Osteoblast (primary cell): Measurements from ENCODE around the gene MGAT4A. TPM values are rescaled to one million over a fixed set of nuclear protein-coding genes. Genes with fewer than 3 reads are reported as not detected.

ENCODE experiments used
- DNase-seq: peaks from one replicate; pipeline ENCODE4 v3.0.0; 2011; ENCODE audit warnings: low spot score, mixed read lengths; ENCODE audit not compliant: insufficient read length; ENCODE audit errors: missing footprints
- H2AFZ ChIP-seq: 2 replicates; pipeline ENCODE4 v1.6.0; 2011; ENCODE audit warnings: mild to moderate bottlenecking, low read length
- H3K27ac ChIP-seq: 2 replicates; pipeline ENCODE4 v1.5.1; 2011; ENCODE audit warnings: mild to moderate bottlenecking, low read depth, low read length, moderate library complexity
- H3K27me3 ChIP-seq: 2 replicates; pipeline ENCODE4 v1.6.0; 2012; ENCODE audit warnings: mild to moderate bottlenecking, control low read depth, inconsistent platforms, low read length, moderate library complexity; ENCODE audit not compliant: insufficient read depth
- H3K36me3 ChIP-seq: 2 replicates; pipeline ENCODE4 v1.5.1; 2011; ENCODE audit warnings: mild to moderate bottlenecking, low read length, control low read depth, moderate library complexity; ENCODE audit not compliant: insufficient read depth
- H3K4me1 ChIP-seq: 2 replicates; pipeline ENCODE4 v1.5.1; 2011; ENCODE audit warnings: mild to moderate bottlenecking, low read length, control low read depth, moderate library complexity; ENCODE audit not compliant: insufficient read depth
- H3K4me2 ChIP-seq: 2 replicates; pipeline ENCODE4 v1.6.0; 2011; ENCODE audit warnings: mild to moderate bottlenecking, low read length; ENCODE audit not compliant: insufficient read depth
- H3K4me3 ChIP-seq: fragments of 200-600 bp; sonication (generic); 3 replicates; pipeline ENCODE4 v1.5.1; 2012; ENCODE audit warnings: mild to moderate bottlenecking, low read length, inconsistent platforms; ENCODE audit not compliant: insufficient read depth
- H3K79me2 ChIP-seq: 2 replicates; pipeline ENCODE4 v1.6.0; 2012; ENCODE audit warnings: mild to moderate bottlenecking, low read length, control low read depth, inconsistent platforms; ENCODE audit not compliant: insufficient read depth
- H3K9me3 ChIP-seq: 2 replicates; pipeline ENCODE4 v1.5.1; 2011; ENCODE audit warnings: low read depth, low read length, control low read depth
- H4K20me1 ChIP-seq: 2 replicates; pipeline ENCODE4 v1.6.0; 2012; ENCODE audit warnings: mild to moderate bottlenecking, low read length, control low read depth; ENCODE audit not compliant: insufficient read depth
- CTCF ChIP-seq: IDR thresholded peaks from 2 replicates; pipeline ENCODE4 v1.5.1; 2011; ENCODE audit warnings: mild to moderate bottlenecking, low read depth, low read length, moderate library complexity; ENCODE audit errors: extremely low read depth
- total RNA-seq: library from RNA; depleted of rRNA; stranded (reverse); fragments of >200 nt; gene quantifications from 2 replicates; pipeline ENCODE4 v1.2.3, GENCODE V29; 2012

The MGAT4A gene
- under 0.01 and 0.36 TPM in 2 replicates for total RNA-seq

DNA sequence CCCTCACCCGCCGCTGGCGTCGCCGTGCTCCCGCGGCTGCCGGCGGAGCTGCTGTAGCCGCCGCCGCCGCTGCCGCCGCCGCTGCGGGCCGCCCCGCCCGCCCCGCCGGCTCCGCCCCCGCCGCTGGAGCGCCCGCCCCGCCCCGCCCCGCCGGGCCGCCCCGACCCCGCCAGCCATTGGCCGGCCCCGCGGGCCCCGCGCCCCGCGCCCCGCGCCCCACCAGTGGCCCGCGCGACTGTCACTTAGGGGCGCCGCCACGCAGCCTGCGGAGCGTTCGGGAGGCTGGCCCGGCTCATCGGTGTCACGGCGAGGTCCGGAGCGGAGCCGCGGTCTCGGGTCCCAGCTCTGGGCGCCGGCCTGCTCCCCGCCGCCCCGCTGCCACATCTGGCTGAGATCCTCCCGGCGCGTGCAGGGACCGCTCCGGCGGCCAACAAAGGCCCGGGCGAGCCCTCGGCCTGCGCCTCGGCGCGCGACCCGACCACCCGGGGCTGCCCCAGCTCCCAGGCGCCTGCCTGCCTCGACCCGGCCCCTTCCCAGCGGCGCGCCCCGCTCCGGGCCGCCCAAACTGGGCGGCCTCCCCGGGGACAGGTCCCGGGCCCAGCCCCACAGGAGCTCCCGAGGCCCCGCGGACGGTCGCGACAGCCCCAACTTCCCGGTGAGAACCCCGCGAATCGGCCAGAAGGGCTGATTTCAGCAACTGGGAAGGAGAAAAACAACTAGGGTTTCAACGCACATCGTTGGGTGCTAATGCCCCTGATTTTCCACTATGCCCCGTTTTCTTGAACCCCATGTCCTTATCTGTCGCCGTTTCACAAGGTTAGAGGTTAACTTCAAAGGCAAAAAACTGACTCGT is at the start of gene MGAT4A:
TSS of gene MGAT4A (minus strand) at position 92 of the 853 bp plus-strand sequence. CDS start 4,800 bp downstream, outside the sequence.
- H2AFZ ChIP-seq = no peak within 1 kb of the TSS
- H4K20me1 ChIP-seq = no peaks in the 10 kb centered on the region
- H3K79me2 ChIP-seq = no peaks in the 10 kb centered on the region
- H3K36me3 ChIP-seq = no peaks in the 10 kb centered on the region
- no peaks in the 10 kb centered on the region for H3K9me3 ChIP-seq
- peaks cover 68% of the 10 kb centered on the region for H3K27me3 ChIP-seq
- H3K4me3 ChIP-seq = peak within 1 kb of the TSS; percentile 64
- no peak for TF ChIP-seq CTCF
- no peak within 1 kb of the TSS for H3K27ac ChIP-seq
- peak; percentile 97 for DNase-seq
- H3K4me1 ChIP-seq = no peaks in the 10 kb centered on the region
- H3K4me2 ChIP-seq = peak within 1 kb of the TSS; percentile 72

GRCh38 chr2:98778741-98779483 is 48.0 kb upstream of the MGAT4A start:
- H3K9me3 ChIP-seq = no peaks in the 10 kb centered on the region
- DNase-seq = peak; percentile 50
- H2AFZ ChIP-seq = no peak overlapping the region
- H3K27me3 ChIP-seq = peaks cover under 1% of the 10 kb centered on the region
- H3K36me3 ChIP-seq = no peaks in the 10 kb centered on the region
- no peaks in the 10 kb centered on the region for H3K79me2 ChIP-seq
- H3K4me3 ChIP-seq = no peak overlapping the region
- no peak for TF ChIP-seq CTCF
- no peak overlapping the region for H3K27ac ChIP-seq
- no peaks in the 10 kb centered on the region for H3K4me1 ChIP-seq
- no peaks in the 10 kb centered on the region for H4K20me1 ChIP-seq
- no peak overlapping the region for H3K4me2 ChIP-seq

DNA sequence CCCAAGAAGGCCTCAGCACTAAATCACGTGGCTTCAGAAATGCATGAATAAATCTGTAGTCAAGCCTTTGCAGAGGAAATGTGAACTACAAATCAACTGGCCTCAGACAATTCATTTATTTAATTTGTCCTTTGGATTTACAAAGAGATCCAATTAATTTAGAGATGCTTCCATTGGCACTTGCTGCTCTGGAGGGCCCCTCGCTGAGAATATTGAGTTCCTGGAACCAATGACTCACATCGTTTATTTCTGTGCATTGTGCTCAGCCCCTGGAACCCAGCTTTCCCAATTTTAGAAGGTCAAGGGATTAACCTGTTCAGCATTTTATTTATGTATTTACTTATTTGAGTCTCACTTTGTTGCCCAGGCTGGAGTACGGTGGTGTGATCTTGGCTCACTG is 47.2 kb upstream of the MGAT4A start:
- H3K79me2 ChIP-seq = no peaks in the 10 kb centered on the region
- no peaks in the 10 kb centered on the region for H4K20me1 ChIP-seq
- TF ChIP-seq CTCF = no peak
- H3K27me3 ChIP-seq = peaks cover 5% of the 10 kb centered on the region
- H2AFZ ChIP-seq = no peak overlapping the region
- no peak overlapping the region for H3K4me3 ChIP-seq
- H3K27ac ChIP-seq = no peak overlapping the region
- H3K4me1 ChIP-seq = no peaks in the 10 kb centered on the region
- H3K4me2 ChIP-seq = no peak overlapping the region
- DNase-seq = peak; percentile 9
- H3K36me3 ChIP-seq = no peaks in the 10 kb centered on the region
- H3K9me3 ChIP-seq = no peaks in the 10 kb centered on the region

DNA sequence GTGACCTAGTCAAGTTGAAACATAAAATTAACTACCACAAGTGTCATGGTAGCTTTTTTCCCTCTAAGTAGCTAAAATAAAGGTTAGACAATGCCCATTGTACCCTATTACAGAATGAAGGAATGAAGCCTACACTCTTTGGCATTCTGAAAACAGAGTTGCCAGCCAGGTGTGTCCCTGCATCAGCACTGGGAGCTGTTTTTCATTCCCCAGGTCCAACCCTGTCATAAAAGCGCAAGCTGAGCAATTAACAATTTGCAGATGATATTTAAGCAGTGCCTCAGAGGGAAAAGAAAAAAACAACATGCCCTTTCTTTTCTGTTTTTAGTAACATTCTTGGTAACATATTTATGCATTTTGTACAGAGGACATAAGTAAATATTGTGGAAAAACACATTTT is 46.8 kb upstream of the MGAT4A start:
- no peak for TF ChIP-seq CTCF
- no peak overlapping the region for H2AFZ ChIP-seq
- H3K27ac ChIP-seq = no peak overlapping the region
- H3K27me3 ChIP-seq = peaks cover 9% of the 10 kb centered on the region
- H3K79me2 ChIP-seq = no peaks in the 10 kb centered on the region
- DNase-seq = no peak
- H3K4me3 ChIP-seq = no peak overlapping the region
- no peaks in the 10 kb centered on the region for H3K9me3 ChIP-seq
- H4K20me1 ChIP-seq = no peaks in the 10 kb centered on the region
- H3K4me1 ChIP-seq = peaks cover 2% of the 10 kb centered on the region
- H3K36me3 ChIP-seq = no peaks in the 10 kb centered on the region
- no peak overlapping the region for H3K4me2 ChIP-seq
